ENCODE measurements around the gene HSD11B1. TPM values are rescaled to one million over a fixed set of nuclear protein-coding genes. Genes with fewer than 3 reads are reported as not detected.

HSD11B1 gene
- polyA plus RNA-seq, 1 donor from 2014 or later: not detected

DNA sequence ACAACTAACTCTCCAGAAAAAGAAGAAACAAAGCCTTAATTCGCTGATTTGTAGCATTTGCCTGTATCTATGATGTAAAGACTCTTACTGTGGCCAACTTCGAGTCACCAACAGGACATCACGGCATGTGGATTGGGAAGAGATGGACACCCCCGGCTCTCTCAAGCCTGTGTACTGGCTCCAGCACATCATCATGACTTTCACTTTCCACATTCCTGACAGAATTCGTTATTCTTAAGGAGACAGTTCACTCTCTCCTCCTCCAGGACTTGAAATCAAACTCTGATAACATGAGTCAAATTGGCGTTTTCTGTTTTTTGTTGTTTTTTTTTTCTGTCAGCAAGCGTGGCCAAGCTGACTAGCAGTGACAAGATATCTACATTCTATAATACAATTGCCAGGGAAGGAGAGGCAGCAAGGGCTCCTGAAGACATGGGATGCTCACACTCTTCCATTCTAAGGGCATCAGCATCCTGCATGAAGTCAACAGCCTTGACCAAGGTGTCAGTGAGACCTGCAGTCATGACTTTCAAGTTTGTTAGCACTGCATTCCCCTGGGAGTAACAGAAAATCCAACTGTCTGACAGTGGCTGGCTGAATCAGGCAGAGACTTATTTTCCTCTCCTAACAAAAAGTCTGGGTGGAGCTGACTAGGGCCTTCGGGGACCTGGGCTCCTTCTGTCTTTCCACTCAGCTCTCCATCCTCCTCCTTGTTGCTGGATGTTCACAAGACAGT is 37.9 kb downstream of the HSD11B1 start:
- no peak overlapping the region for H3K4me2 ChIP-seq (ENCODE audit: low read length)
- no peak for TF ChIP-seq EP300 (conservative IDR thresholded peaks at IDR 0.05; ENCODE audit: poor library complexity, severe bottlenecking)
- TF ChIP-seq RAD21 (conservative IDR thresholded peaks at IDR 0.05): no peak
- no peak for TF ChIP-seq POLR2AphosphoS5 (IDR thresholded peaks at IDR 0.05)
- no peak for TF ChIP-seq MXI1 (conservative IDR thresholded peaks at IDR 0.05; ENCODE audit: poor library complexity, severe bottlenecking)
- no peak for TF ChIP-seq CTCF (IDR thresholded peaks at IDR 0.05; ENCODE audit: poor library complexity, severe bottlenecking)
- no peak for TF ChIP-seq SMC3 (conservative IDR thresholded peaks at IDR 0.05; ENCODE audit: poor library complexity)
- TF ChIP-seq, protein P1, sequence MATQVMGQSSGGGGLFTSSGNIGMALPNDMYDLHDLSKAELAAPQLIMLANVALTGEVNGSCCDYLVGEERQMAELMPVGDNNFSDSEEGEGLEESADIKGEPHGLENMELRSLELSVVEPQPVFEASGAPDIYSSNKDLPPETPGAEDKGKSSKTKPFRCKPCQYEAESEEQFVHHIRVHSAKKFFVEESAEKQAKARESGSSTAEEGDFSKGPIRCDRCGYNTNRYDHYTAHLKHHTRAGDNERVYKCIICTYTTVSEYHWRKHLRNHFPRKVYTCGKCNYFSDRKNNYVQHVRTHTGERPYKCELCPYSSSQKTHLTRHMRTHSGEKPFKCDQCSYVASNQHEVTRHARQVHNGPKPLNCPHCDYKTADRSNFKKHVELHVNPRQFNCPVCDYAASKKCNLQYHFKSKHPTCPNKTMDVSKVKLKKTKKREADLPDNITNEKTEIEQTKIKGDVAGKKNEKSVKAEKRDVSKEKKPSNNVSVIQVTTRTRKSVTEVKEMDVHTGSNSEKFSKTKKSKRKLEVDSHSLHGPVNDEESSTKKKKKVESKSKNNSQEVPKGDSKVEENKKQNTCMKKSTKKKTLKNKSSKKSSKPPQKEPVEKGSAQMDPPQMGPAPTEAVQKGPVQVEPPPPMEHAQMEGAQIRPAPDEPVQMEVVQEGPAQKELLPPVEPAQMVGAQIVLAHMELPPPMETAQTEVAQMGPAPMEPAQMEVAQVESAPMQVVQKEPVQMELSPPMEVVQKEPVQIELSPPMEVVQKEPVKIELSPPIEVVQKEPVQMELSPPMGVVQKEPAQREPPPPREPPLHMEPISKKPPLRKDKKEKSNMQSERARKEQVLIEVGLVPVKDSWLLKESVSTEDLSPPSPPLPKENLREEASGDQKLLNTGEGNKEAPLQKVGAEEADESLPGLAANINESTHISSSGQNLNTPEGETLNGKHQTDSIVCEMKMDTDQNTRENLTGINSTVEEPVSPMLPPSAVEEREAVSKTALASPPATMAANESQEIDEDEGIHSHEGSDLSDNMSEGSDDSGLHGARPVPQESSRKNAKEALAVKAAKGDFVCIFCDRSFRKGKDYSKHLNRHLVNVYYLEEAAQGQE (IDR thresholded peaks at IDR 0.05; ENCODE audit: borderline replicate concordance): no peak
- TF ChIP-seq EZH2 (IDR thresholded peaks at IDR 0.05; ENCODE audit: borderline replicate concordance, insufficient read depth, low read length, poor library complexity, severe bottlenecking): no peak
- no peak for TF ChIP-seq TAF1 (IDR thresholded peaks at IDR 0.05; ENCODE audit: low read depth)
- H3K27me3 ChIP-seq (ENCODE audit: insufficient read depth, low read depth, low read length): no peaks in the 10 kb centered on the region
- no peaks in the 10 kb centered on the region for H4K20me1 ChIP-seq (ENCODE audit: insufficient read depth)
- no peaks in the 10 kb centered on the region for H3F3A ChIP-seq (ENCODE audit: insufficient read depth, low read length, poor library complexity, severe bottlenecking)
- no peak overlapping the region for H3K27ac ChIP-seq (ENCODE audit: low read length)
- no peak overlapping the region for H2AFZ ChIP-seq (ENCODE audit: low read depth, low read length)
- no peaks in the 10 kb centered on the region for H3K79me2 ChIP-seq (replicated peaks; ENCODE audit: insufficient read depth, low read length)
- no peak overlapping the region for H3K4me3 ChIP-seq (ENCODE audit: low read length)
- H3K36me3 ChIP-seq (ENCODE audit: insufficient read depth, low read length): no peaks in the 10 kb centered on the region
- H3K9me2 ChIP-seq (ENCODE audit: insufficient read depth, low read length): no peaks in the 10 kb centered on the region
- no peak overlapping the region for H3K9ac ChIP-seq (ENCODE audit: low read length)
- H3K9me3 ChIP-seq (ENCODE audit: low read length): no peaks in the 10 kb centered on the region

DNA sequence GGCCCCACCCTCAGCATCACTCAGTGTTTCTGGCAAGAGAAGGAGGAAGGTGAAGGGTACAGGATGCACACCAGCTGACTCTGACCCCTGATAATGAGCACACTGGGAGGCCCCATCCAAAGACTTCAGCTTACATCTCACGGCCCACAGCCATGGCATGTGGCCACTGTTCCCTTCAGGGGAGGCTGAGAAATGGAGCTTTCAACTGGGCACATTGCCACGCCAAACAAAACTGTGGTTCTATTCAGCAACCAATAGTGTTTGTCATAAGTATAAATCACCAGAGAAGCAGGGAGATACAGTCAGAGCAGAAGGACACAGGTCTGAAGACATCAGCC is 38.5 kb downstream of the HSD11B1 start:
- Histone ChIP-seq H3K27me3 (ENCODE audit: insufficient read depth, low read depth, low read length) (no peaks in the 10 kb centered on the region), H3K79me2 (replicated peaks; ENCODE audit: insufficient read depth, low read length) (no peaks in the 10 kb centered on the region), H3K9me3 (ENCODE audit: low read length) (no peaks in the 10 kb centered on the region), H3K9ac (ENCODE audit: low read length) (no peak overlapping the region), H3F3A (ENCODE audit: insufficient read depth, low read length, poor library complexity, severe bottlenecking) (no peaks in the 10 kb centered on the region), H3K4me3 (ENCODE audit: low read length) (no peak overlapping the region), H2AFZ (ENCODE audit: low read depth, low read length) (no peak overlapping the region), H3K27ac (ENCODE audit: low read length) (no peak overlapping the region), H3K9me2 (ENCODE audit: insufficient read depth, low read length) (no peaks in the 10 kb centered on the region), H3K36me3 (ENCODE audit: insufficient read depth, low read length) (no peaks in the 10 kb centered on the region), H3K4me2 (ENCODE audit: low read length) (no peak overlapping the region), H4K20me1 (ENCODE audit: insufficient read depth) (no peaks in the 10 kb centered on the region)
- TF ChIP-seq EP300 (conservative IDR thresholded peaks at IDR 0.05; ENCODE audit: poor library complexity, severe bottlenecking): no peak
- no peak for TF ChIP-seq EZH2 (IDR thresholded peaks at IDR 0.05; ENCODE audit: borderline replicate concordance, insufficient read depth, low read length, poor library complexity, severe bottlenecking)
- no peak for TF ChIP-seq TAF1 (IDR thresholded peaks at IDR 0.05; ENCODE audit: low read depth)
- no peak for TF ChIP-seq RAD21 (conservative IDR thresholded peaks at IDR 0.05)
- TF ChIP-seq POLR2AphosphoS5 (IDR thresholded peaks at IDR 0.05): no peak
- TF ChIP-seq, protein P1 (IDR thresholded peaks at IDR 0.05; ENCODE audit: borderline replicate concordance): no peak
- TF ChIP-seq SMC3 (conservative IDR thresholded peaks at IDR 0.05; ENCODE audit: poor library complexity): no peak
- TF ChIP-seq CTCF (IDR thresholded peaks at IDR 0.05; ENCODE audit: poor library complexity, severe bottlenecking): no peak
- TF ChIP-seq MXI1 (conservative IDR thresholded peaks at IDR 0.05; ENCODE audit: poor library complexity, severe bottlenecking): no peak
